Hepatocyte (in vitro differentiated cells): ENCODE data around the gene SRBD1. TPM values are rescaled to one million over a fixed set of nuclear protein-coding genes. Genes with fewer than 3 reads are reported as not detected.

Source experiments
- DNase-seq: peaks from one replicate; pipeline ENCODE4 v3.0.0-alpha.2; 2016; ENCODE audit warnings: low spot score
- H2AFZ ChIP-seq: fragments of 200-600 bp; sonication (generic); 2 replicates; pipeline ENCODE4 v1.6.0; 2016; ENCODE audit warnings: antibody characterized with exemption, mild to moderate bottlenecking
- H3K27ac ChIP-seq: fragments of 200-600 bp; sonication (generic); 2 replicates; pipeline ENCODE4 v1.5.1; 2016; ENCODE audit warnings: mild to moderate bottlenecking
- H3K27me3 ChIP-seq: fragments of 200-600 bp; sonication (generic); 2 replicates; pipeline ENCODE4 v1.6.1; 2016
- H3K36me3 ChIP-seq: fragments of 200-600 bp; sonication (generic); replicated peaks from 2 replicates; pipeline ENCODE4 v1.5.1; 2016; ENCODE audit warnings: low read depth; ENCODE audit not compliant: insufficient read depth
- H3K4me1 ChIP-seq: fragments of 200-600 bp; sonication (generic); 2 replicates; pipeline ENCODE4 v1.5.1; 2016; ENCODE audit warnings: mild to moderate bottlenecking, moderate library complexity; ENCODE audit not compliant: insufficient read depth
- H3K4me2 ChIP-seq: fragments of 200-600 bp; sonication (generic); 2 replicates; pipeline ENCODE4 v1.6.0; 2016
- H3K4me3 ChIP-seq: fragments of 200-600 bp; sonication (generic); 2 replicates; pipeline ENCODE4 v1.5.1; 2016; ENCODE audit warnings: mild to moderate bottlenecking
- H3K79me2 ChIP-seq: fragments of 200-600 bp; sonication (generic); 2 replicates; pipeline ENCODE4 v1.6.0; 2017; ENCODE audit warnings: mild to moderate bottlenecking
- H3K9me2 ChIP-seq: fragments of 200-600 bp; sonication (generic); replicated peaks from 2 replicates; pipeline ENCODE4 v1.6.0; 2017; ENCODE audit warnings: mild to moderate bottlenecking; ENCODE audit not compliant: insufficient read depth
- H3K9me3 ChIP-seq: fragments of 200-600 bp; sonication (generic); 2 replicates; pipeline ENCODE4 v1.5.1; 2016; ENCODE audit warnings: low read depth, mild to moderate bottlenecking
- H4K20me1 ChIP-seq: fragments of 200-600 bp; sonication (generic); 2 replicates; pipeline ENCODE4 v1.6.0; 2016; ENCODE audit warnings: mild to moderate bottlenecking; ENCODE audit not compliant: insufficient read depth, poor library complexity, severe bottlenecking
- CTCF ChIP-seq: fragments of 200-600 bp; sonication (generic); IDR thresholded peaks from 2 replicates; pipeline ENCODE4 v1.5.1; 2016; ENCODE audit warnings: antibody characterized with exemption, mild to moderate bottlenecking; ENCODE audit not compliant: poor library complexity
- EZH2 ChIP-seq: fragments of 200-600 bp; sonication (generic); IDR thresholded peaks from 2 replicates; pipeline ENCODE4 v1.6.1; 2016; ENCODE audit warnings: antibody characterized with exemption, mild to moderate bottlenecking, borderline replicate concordance
- EZH2phosphoT487 ChIP-seq: fragments of 200-600 bp; sonication (generic); IDR thresholded peaks from one replicate; pipeline ENCODE4 v1.6.1; 2018; ENCODE audit warnings: antibody characterized with exemption, mild to moderate bottlenecking, low read depth, moderate library complexity; ENCODE audit not compliant: unreplicated experiment, severe bottlenecking
- WGBS: methylation state at CpG from one replicate; pipeline ENCODE4 v1.1.6; 2016; ENCODE audit warnings: low lambda C conversion rate; ENCODE audit errors: missing lambda C conversion rate; 5-methylcytosine and 5-hydroxymethylcytosine counted together
- polyA plus RNA-seq: library from polyadenylated mRNA; unstranded; fragments of >200 nt; fragmentation: Nextera tagmentation; extraction: Ambion mirVana; gene quantifications from 2 replicates; pipeline ENCODE4 v1.2.1, GENCODE V29; 2016
- total RNA-seq: library from RNA; depleted of rRNA; stranded (reverse); fragments of >200 nt; gene quantifications from 2 replicates; pipeline ENCODE4 v1.2.3, GENCODE V29; 2014

SRBD1 gene
- total and polyA plus RNA-seq, 2 experiments from 2014 or later: 6.7 to 16.6 TPM

- Histone ChIP-seq H3K36me3 (no peaks in the 10 kb centered on the region), H3K9me3 (no peaks in the 10 kb centered on the region), H3K27ac (no peak overlapping the region), H2AFZ (no peak overlapping the region), H3K27me3 (no peaks in the 10 kb centered on the region), H4K20me1 (no peaks in the 10 kb centered on the region), H3K4me1 (no peaks in the 10 kb centered on the region), H3K4me3 (no peak overlapping the region), H3K79me2 (no peaks in the 10 kb centered on the region), H3K4me2 (no peak overlapping the region), H3K9me2 (no peaks in the 10 kb centered on the region)
- WGBS: 88% methylated on average over 3 of the region's 3 CpGs
- TF ChIP-seq CTCF: no peak
- TF ChIP-seq EZH2: no peak
- no peak for TF ChIP-seq EZH2phosphoT487
- DNase-seq: no peak
Measured at GRCh38 chr2:45404807-45405297, 206.2 kb downstream of the SRBD1 start.

- H2AFZ ChIP-seq: no peak overlapping the region
- no peak for DNase-seq
- no peak overlapping the region for H3K4me3 ChIP-seq
- no peaks in the 10 kb centered on the region for H3K9me2 ChIP-seq
- H3K79me2 ChIP-seq: no peaks in the 10 kb centered on the region
- H3K36me3 ChIP-seq: no peaks in the 10 kb centered on the region
- no peak overlapping the region for H3K4me2 ChIP-seq
- H3K4me1 ChIP-seq: no peaks in the 10 kb centered on the region
- H3K9me3 ChIP-seq: no peaks in the 10 kb centered on the region
- no peaks in the 10 kb centered on the region for H3K27me3 ChIP-seq
- no peaks in the 10 kb centered on the region for H4K20me1 ChIP-seq
- no peak overlapping the region for H3K27ac ChIP-seq
- TF ChIP-seq EZH2 (no peak), EZH2phosphoT487 (no peak), CTCF (no peak)
Measured at GRCh38 chr2:45403036-45403435, 208.0 kb downstream of the SRBD1 start.

GRCh38 chr2:45401431-45401922, 209.6 kb downstream of the SRBD1 start:
- Histone ChIP-seq H3K27ac (no peak overlapping the region), H4K20me1 (no peaks in the 10 kb centered on the region), H3K9me2 (no peaks in the 10 kb centered on the region), H3K4me3 (no peak overlapping the region), H3K4me2 (no peak overlapping the region), H3K9me3 (no peaks in the 10 kb centered on the region), H3K4me1 (no peaks in the 10 kb centered on the region), H3K79me2 (no peaks in the 10 kb centered on the region), H2AFZ (no peak overlapping the region), H3K36me3 (no peaks in the 10 kb centered on the region), H3K27me3 (no peaks in the 10 kb centered on the region)
- 78% methylated on average over 5 of the region's 5 CpGs for WGBS
- TF ChIP-seq EZH2 (no peak), CTCF (no peak)
- no peak for DNase-seq
